Gastrocnemius medialis (tissue), 4 donors: ENCODE data around the gene CPLX3.

Source experiments
- POLR2A ChIP-seq, 2 donors: fragments of 450-650 bp; IDR thresholded peaks; one replicate each; pipeline ENCODE4 v1.6.1; 2017; ENCODE audit warnings: antibody characterized with exemption in 2 of 2, mild to moderate bottlenecking in 2 of 2, moderate library complexity in 2 of 2
- TF ChIP-seq, protein P1 (sequence below), 5 experiments: fragments of 450-650 bp in 3 of 5; fragments of 200-600 bp in 2 of 5; sonication (generic) in 2 of 5; IDR thresholded peaks in 4 of 5; conservative IDR thresholded peaks in 1 of 5; 1 replicate in 4 of 5; 2 replicates in 1 of 5; pipeline ENCODE4 v1.5.1; 2016 to 2019; ENCODE audit warnings: antibody characterized with exemption in 5 of 5, mild to moderate bottlenecking in 3 of 5, moderate library complexity in 3 of 5

DNA sequence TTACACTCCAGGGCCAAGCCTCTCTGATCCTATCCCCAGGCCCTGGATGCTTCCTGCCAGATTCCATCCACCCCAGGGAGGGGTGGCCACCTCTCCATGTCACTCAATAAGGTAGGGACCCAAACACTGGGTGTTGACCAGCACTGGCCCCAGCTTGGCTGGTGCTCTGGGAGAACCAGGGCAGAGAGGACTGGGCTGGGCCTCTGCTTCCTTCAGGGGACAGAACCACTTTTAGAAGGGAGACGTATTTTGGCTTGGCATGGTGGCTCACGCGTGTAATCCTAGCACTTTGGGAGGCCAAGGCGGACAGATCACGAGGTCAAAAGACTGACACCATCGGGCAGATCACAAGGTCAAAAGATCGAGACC, 4.7 kb upstream of the CPLX3 start:
- TF ChIP-seq, protein P1, sequence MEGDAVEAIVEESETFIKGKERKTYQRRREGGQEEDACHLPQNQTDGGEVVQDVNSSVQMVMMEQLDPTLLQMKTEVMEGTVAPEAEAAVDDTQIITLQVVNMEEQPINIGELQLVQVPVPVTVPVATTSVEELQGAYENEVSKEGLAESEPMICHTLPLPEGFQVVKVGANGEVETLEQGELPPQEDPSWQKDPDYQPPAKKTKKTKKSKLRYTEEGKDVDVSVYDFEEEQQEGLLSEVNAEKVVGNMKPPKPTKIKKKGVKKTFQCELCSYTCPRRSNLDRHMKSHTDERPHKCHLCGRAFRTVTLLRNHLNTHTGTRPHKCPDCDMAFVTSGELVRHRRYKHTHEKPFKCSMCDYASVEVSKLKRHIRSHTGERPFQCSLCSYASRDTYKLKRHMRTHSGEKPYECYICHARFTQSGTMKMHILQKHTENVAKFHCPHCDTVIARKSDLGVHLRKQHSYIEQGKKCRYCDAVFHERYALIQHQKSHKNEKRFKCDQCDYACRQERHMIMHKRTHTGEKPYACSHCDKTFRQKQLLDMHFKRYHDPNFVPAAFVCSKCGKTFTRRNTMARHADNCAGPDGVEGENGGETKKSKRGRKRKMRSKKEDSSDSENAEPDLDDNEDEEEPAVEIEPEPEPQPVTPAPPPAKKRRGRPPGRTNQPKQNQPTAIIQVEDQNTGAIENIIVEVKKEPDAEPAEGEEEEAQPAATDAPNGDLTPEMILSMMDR (IDR thresholded peaks at IDR 0.05 in 4 of 5, conservative IDR thresholded peaks at IDR 0.05 in 1 of 5), result no peak
- no peak for TF ChIP-seq POLR2A (IDR thresholded peaks at IDR 0.05)
